ENCODE data around the gene EOLA2. TPM values are rescaled to one million over a fixed set of nuclear protein-coding genes. Genes with fewer than 3 reads are reported as not detected.

Gene EOLA2
- total RNA-seq (37.7 and 42.0 TPM in 2 replicates), polyA plus RNA-seq (45.9 and 63.2 TPM in 2 replicates), polyA minus RNA-seq (19.7 and 29.6 TPM in 2 replicates)
- total RNA-seq (2013): 22.1 TPM

- intact Hi-C loops (cut with micrococcal nuclease): no loop called here
- no peaks in the 10 kb centered on the region for H3K9me3 ChIP-seq (ENCODE audit: control extremely low read depth in 1 of 3, control insufficient read depth in 2 of 3, insufficient read depth in 1 of 3, low read length in 2 of 3)
- no peak for TF ChIP-seq EZH2 (IDR thresholded peaks at IDR 0.05; ENCODE audit: borderline replicate concordance, insufficient read depth, low read depth, low read length, poor library complexity, severe bottlenecking)
- TF ChIP-seq, protein P1, sequence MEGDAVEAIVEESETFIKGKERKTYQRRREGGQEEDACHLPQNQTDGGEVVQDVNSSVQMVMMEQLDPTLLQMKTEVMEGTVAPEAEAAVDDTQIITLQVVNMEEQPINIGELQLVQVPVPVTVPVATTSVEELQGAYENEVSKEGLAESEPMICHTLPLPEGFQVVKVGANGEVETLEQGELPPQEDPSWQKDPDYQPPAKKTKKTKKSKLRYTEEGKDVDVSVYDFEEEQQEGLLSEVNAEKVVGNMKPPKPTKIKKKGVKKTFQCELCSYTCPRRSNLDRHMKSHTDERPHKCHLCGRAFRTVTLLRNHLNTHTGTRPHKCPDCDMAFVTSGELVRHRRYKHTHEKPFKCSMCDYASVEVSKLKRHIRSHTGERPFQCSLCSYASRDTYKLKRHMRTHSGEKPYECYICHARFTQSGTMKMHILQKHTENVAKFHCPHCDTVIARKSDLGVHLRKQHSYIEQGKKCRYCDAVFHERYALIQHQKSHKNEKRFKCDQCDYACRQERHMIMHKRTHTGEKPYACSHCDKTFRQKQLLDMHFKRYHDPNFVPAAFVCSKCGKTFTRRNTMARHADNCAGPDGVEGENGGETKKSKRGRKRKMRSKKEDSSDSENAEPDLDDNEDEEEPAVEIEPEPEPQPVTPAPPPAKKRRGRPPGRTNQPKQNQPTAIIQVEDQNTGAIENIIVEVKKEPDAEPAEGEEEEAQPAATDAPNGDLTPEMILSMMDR (IDR thresholded peaks at IDR 0.05): peak; percentile 22
- H3K27me3 ChIP-seq (replicated peaks in 1 of 4; ENCODE audit: control extremely low read depth in 1 of 4, control insufficient read depth in 3 of 4, insufficient read depth in 4 of 4, low read length in 3 of 4): no peaks in the 10 kb centered on the region
- H3K4me1 ChIP-seq (ENCODE audit: control insufficient read depth in 2 of 2, insufficient read depth in 2 of 2, low read length in 2 of 2): peaks cover 5 to 12% of the 10 kb centered on the region in 2 donors
- Mint-ChIP-seq H3K27ac (peak within 1 kb of the TSS; percentile 99), H3K9me3 (ENCODE audit: insufficient read depth) (no peaks in the 10 kb centered on the region), H3K27me3 (no peaks in the 10 kb centered on the region), H3K4me3 (peak within 1 kb of the TSS; percentile 93), H3K4me1 (peaks cover 4% of the 10 kb centered on the region)
- H3K27ac ChIP-seq (ENCODE audit: low read length in 2 of 2): peak within 1 kb of the TSS; percentile 94 to 98
- peak; percentile 51 for ATAC-seq (ENCODE audit: low read depth)
- H3K79me2 ChIP-seq (ENCODE audit: control insufficient read depth, insufficient read depth, low read length): peaks cover 7% of the 10 kb centered on the region
- ChIA-PET POLR2A (interaction anchor here (0.7 to 3.3 kb wide), 4 partner anchors 399 to 792 kb away, joined by 3 to 59 read pairs (median 12); partner anchors contain the start of genes EOLA1 and MTMR1), CTCF (interaction anchor here (2.3 kb wide), 1 partner anchor 12 kb away, joined by 5 read pairs; no protein-coding TSS in a partner anchor)
- H2AFZ ChIP-seq (ENCODE audit: insufficient read depth, low read depth, low read length, poor library complexity, severe bottlenecking): peak within 1 kb of the TSS; percentile 68
- peak within 1 kb of the TSS; percentile 78 for H3K4me2 ChIP-seq (replicated peaks; ENCODE audit: low read depth, low read length, poor library complexity, severe bottlenecking)
- peak; percentile 97 for DNase-seq
- peak within 1 kb of the TSS; percentile 30 to 86 (median 72) for H3K4me3 ChIP-seq (ENCODE audit: control extremely low read depth in 1 of 5, extremely low read depth in 1 of 5, insufficient read depth in 1 of 5, low read depth in 2 of 5, low read length in 4 of 5)
- H3K36me3 ChIP-seq (replicated peaks in 1 of 2; ENCODE audit: control extremely low read depth in 1 of 2, control insufficient read depth in 1 of 2, extremely low read depth in 1 of 2, insufficient read depth in 2 of 2, low read length in 1 of 2): no peaks in the 10 kb centered on the region
- H4K20me1 ChIP-seq (ENCODE audit: control insufficient read depth, insufficient read depth, low read length, poor library complexity, severe bottlenecking): no peaks in the 10 kb centered on the region
- WGBS (ENCODE audit: insufficient coverage): 0% methylated on average over 18 of the region's 39 CpGs
- peak within 1 kb of the TSS; percentile 76 for H3K9ac ChIP-seq (ENCODE audit: low read length)
Measured at GRCh38 chrX:149938427-149938880, at the start of gene EOLA2. Gene EOLA2, minus strand, starts transcription at chrX:149938491. Its CDS starts 4,617 bp downstream, at chrX:149933874.

- peaks cover 0 to 5% of the 10 kb centered on the region in 2 donors for H3K4me1 ChIP-seq (ENCODE audit: control insufficient read depth in 2 of 2, insufficient read depth in 2 of 2, low read length in 2 of 2)
- Mint-ChIP-seq H3K9me3 (ENCODE audit: insufficient read depth) (no peaks in the 10 kb centered on the region), H3K4me3 (no peak overlapping the region), H3K27me3 (no peaks in the 10 kb centered on the region), H3K27ac (no peak overlapping the region), H3K4me1 (peaks cover 11% of the 10 kb centered on the region)
- H4K20me1 ChIP-seq (ENCODE audit: control insufficient read depth, insufficient read depth, low read length, poor library complexity, severe bottlenecking): no peaks in the 10 kb centered on the region
- no peak for TF ChIP-seq EZH2 (IDR thresholded peaks at IDR 0.05; ENCODE audit: borderline replicate concordance, insufficient read depth, low read depth, low read length, poor library complexity, severe bottlenecking)
- TF ChIP-seq, protein P1 (IDR thresholded peaks at IDR 0.05): no peak
- no peaks in the 10 kb centered on the region for H3K27me3 ChIP-seq (replicated peaks in 1 of 4; ENCODE audit: control extremely low read depth in 1 of 4, control insufficient read depth in 3 of 4, insufficient read depth in 4 of 4, low read length in 3 of 4)
- H3K4me2 ChIP-seq (replicated peaks; ENCODE audit: low read depth, low read length, poor library complexity, severe bottlenecking): no peak overlapping the region
- ChIA-PET POLR2A (no interaction called here), CTCF (no interaction called here)
- H3K36me3 ChIP-seq (replicated peaks in 1 of 2; ENCODE audit: control extremely low read depth in 1 of 2, control insufficient read depth in 1 of 2, extremely low read depth in 1 of 2, insufficient read depth in 2 of 2, low read length in 1 of 2): no peaks in the 10 kb centered on the region
- H3K4me3 ChIP-seq (ENCODE audit: control extremely low read depth in 1 of 5, extremely low read depth in 1 of 5, insufficient read depth in 1 of 5, low read depth in 2 of 5, low read length in 4 of 5): no peak overlapping the region
- H3K79me2 ChIP-seq (ENCODE audit: control insufficient read depth, insufficient read depth, low read length): no peaks in the 10 kb centered on the region
- DNase-seq (no peak), ATAC-seq (ENCODE audit: low read depth) (no peak)
- H3K9me3 ChIP-seq (ENCODE audit: control extremely low read depth in 1 of 3, control insufficient read depth in 2 of 3, insufficient read depth in 1 of 3, low read length in 2 of 3): no peaks in the 10 kb centered on the region
- H3K9ac ChIP-seq (ENCODE audit: low read length): no peak overlapping the region
- H3K27ac ChIP-seq (ENCODE audit: low read length in 2 of 2): no peak overlapping the region
- no peak overlapping the region for H2AFZ ChIP-seq (ENCODE audit: insufficient read depth, low read depth, low read length, poor library complexity, severe bottlenecking)
- intact Hi-C loops (cut with micrococcal nuclease): no loop called here
Measured at GRCh38 chrX:149987613-149988012, 49.3 kb upstream of the EOLA2 start.
